ENCODE measurements around the gene ABCF3. TPM values are rescaled to one million over a fixed set of nuclear protein-coding genes. Genes with fewer than 3 reads are reported as not detected.
"Not testable (repeated sequence)": the region's sequence is repeated elsewhere in the genome, so short reads cannot be mapped to it uniquely, and the experiment has no call there.

Gene ABCF3
- total RNA-seq, 6 experiments from 2014 or later = 33.7 to 40.6 (median 38.5) TPM

DNA sequence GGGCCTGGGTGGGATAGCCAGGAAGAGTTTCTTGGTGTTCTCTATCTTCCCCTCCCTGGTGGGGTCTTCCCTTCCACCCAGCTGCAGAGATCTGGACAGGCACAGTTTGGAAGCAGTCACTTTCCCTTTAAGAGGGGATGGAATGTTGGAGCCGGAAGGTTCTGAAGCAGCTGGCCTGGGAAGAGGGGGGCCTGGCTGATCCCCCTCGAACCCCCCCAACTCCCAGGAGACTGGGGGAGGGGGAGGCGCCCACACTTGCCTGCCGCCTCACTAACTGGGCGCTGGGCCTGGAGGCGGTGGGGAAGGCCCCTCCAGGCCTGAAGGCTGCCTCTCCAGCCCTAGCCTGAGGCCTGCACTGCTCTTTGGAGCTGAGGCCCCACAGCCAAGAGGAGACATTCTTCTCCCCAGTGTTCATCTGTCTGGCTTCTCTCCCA lies 29.5 kb upstream of the ABCF3 start:
- intact Hi-C loops (cut with DNase I) = no loop called here
- peak overlapping the region; percentile 86 to 93 (median 93) for H3K4me3 ChIP-seq
- H3K9me3 ChIP-seq = no peaks in the 10 kb centered on the region
- TF ChIP-seq, protein P1, sequence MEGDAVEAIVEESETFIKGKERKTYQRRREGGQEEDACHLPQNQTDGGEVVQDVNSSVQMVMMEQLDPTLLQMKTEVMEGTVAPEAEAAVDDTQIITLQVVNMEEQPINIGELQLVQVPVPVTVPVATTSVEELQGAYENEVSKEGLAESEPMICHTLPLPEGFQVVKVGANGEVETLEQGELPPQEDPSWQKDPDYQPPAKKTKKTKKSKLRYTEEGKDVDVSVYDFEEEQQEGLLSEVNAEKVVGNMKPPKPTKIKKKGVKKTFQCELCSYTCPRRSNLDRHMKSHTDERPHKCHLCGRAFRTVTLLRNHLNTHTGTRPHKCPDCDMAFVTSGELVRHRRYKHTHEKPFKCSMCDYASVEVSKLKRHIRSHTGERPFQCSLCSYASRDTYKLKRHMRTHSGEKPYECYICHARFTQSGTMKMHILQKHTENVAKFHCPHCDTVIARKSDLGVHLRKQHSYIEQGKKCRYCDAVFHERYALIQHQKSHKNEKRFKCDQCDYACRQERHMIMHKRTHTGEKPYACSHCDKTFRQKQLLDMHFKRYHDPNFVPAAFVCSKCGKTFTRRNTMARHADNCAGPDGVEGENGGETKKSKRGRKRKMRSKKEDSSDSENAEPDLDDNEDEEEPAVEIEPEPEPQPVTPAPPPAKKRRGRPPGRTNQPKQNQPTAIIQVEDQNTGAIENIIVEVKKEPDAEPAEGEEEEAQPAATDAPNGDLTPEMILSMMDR (IDR thresholded peaks at IDR 0.05) = no peak
- no peak for TF ChIP-seq POLR2A (IDR thresholded peaks at IDR 0.05)
- ATAC-seq = peak; percentile 33 to 44 (median 40)
- peaks cover 0 to 28% (median 11%) of the 10 kb centered on the region in 4 donors for H3K4me1 ChIP-seq
- H3K36me3 ChIP-seq = no peaks in the 10 kb centered on the region
- H3K27ac ChIP-seq = peak overlapping the region; percentile 54 to 75 (median 62)
- no peaks in the 10 kb centered on the region for H3K27me3 ChIP-seq
- WGBS (ENCODE audit: insufficient coverage, low coverage, low lambda C conversion rate, missing lambda C conversion rate) = no CpG with 5 or more reads among the region's 6 CpGs
- peak in 1 of 3 donors; percentile 42 for DNase-seq

DNA sequence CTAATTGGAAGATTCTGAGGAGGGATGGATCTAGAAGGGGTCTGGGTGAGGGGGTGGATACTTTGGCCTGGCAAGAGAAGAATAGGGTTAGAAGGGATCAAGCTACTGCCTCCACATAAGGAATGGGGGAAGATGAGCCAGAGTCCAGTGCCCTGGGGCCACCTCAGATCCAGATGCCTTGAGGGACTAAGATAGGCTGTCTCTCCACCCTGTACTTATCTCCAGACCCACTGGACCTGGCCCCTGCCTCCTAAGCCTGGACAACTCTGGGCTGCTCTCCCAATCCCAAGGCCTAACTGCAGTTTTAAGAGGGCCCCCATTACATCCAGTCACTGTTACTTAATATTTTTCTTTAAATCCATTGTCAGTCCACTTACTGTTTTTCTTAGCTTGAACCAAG lies 28.8 kb upstream of the ABCF3 start:
- peaks cover 0 to 3% (median 0%) of the 10 kb centered on the region in 4 donors for H3K36me3 ChIP-seq
- TF ChIP-seq, protein P1 (IDR thresholded peaks at IDR 0.05) = no peak
- no peak for TF ChIP-seq POLR2A (IDR thresholded peaks at IDR 0.05)
- peak overlapping the region in 1 of 3 donors; percentile 54 for H3K27ac ChIP-seq
- H3K9me3 ChIP-seq = no peaks in the 10 kb centered on the region
- H3K4me3 ChIP-seq = peak overlapping the region; percentile 86 to 93 (median 93)
- H3K27me3 ChIP-seq = no peaks in the 10 kb centered on the region
- intact Hi-C loops (cut with DNase I) = no loop called here
- no peak for ATAC-seq
- peaks cover 0 to 28% (median 11%) of the 10 kb centered on the region in 4 donors for H3K4me1 ChIP-seq
- no peak for DNase-seq

DNA sequence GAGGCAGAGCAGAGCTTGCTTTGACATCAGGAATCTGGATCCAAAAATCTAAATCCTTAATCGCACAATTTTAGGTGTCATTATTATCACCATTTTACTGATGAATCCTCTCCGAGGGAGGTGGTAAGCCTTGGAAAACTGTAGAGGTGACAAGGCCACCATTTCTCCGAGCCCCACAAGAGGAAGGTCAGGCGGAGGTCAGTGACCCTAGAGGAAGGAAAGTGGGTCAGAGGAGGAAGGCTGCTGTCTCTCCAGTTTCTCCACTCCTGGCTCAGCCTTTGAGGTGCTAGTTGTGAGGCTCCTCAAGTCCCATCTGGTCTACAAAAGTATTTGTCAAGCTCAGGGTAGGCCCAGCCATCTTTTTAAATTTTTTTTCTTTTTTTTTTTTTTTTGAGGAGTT lies 27.6 kb upstream of the ABCF3 start:
- intact Hi-C loops (cut with DNase I) = no loop called here
- no peak overlapping the region for H3K4me3 ChIP-seq
- H3K4me1 ChIP-seq = peaks cover 0 to 28% (median 11%) of the 10 kb centered on the region in 4 donors
- TF ChIP-seq, protein P1 (IDR thresholded peaks at IDR 0.05) = no peak
- no peak for TF ChIP-seq POLR2A (IDR thresholded peaks at IDR 0.05)
- peaks cover 0 to 4% (median 0%) of the 10 kb centered on the region in 4 donors for H3K36me3 ChIP-seq
- DNase-seq (no peak), ATAC-seq (no peak)
- H3K9me3 ChIP-seq = no peaks in the 10 kb centered on the region
- no peak overlapping the region for H3K27ac ChIP-seq
- WGBS (ENCODE audit: insufficient coverage, low coverage, low lambda C conversion rate, missing lambda C conversion rate) = 53% methylated on average over 4 of the region's 4 CpGs
- H3K27me3 ChIP-seq = no peaks in the 10 kb centered on the region

DNA sequence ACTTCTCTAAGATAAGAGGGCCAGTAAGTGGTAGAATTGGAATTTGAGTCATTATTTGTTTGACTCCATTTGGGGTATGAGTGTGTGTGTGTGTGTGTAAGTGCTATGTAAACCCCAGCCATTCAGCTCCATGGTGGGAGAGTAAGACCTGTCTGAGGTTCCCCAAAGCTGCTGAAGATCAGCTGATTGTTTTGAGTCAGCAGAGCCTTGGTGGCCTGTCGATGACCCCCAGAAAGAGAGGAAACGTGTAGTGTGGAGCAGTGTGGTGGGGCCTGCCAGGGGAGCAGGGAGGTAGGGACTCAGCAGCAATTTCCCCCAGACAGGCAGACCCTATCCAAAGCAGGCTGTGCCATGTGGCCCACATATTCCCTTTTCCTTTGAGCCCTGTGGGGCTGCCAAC lies 25.5 kb upstream of the ABCF3 start:
- intact Hi-C loops (cut with DNase I) = loop anchor here in 1 of 2 donors (10.0 kb wide), 1 partner anchor 144 kb away; no protein-coding TSS in a partner anchor
- TF ChIP-seq, protein P1 (IDR thresholded peaks at IDR 0.05) = no peak
- no peak for TF ChIP-seq POLR2A (IDR thresholded peaks at IDR 0.05)
- H3K9me3 ChIP-seq = no peaks in the 10 kb centered on the region
- 67% methylated on average over 1 of the region's 2 CpGs for WGBS (ENCODE audit: insufficient coverage, low coverage, low lambda C conversion rate, missing lambda C conversion rate)
- no peak overlapping the region for H3K27ac ChIP-seq
- no peaks in the 10 kb centered on the region for H3K27me3 ChIP-seq
- H3K4me1 ChIP-seq = peaks cover 0 to 24% (median 11%) of the 10 kb centered on the region in 4 donors
- peak in 3 of 4 donors; percentile 17 to 35 (median 34) for ATAC-seq
- H3K4me3 ChIP-seq = no peak overlapping the region
- peaks cover under 1 to 19% (median 5%) of the 10 kb centered on the region in 4 donors for H3K36me3 ChIP-seq
- no peak for DNase-seq

DNA sequence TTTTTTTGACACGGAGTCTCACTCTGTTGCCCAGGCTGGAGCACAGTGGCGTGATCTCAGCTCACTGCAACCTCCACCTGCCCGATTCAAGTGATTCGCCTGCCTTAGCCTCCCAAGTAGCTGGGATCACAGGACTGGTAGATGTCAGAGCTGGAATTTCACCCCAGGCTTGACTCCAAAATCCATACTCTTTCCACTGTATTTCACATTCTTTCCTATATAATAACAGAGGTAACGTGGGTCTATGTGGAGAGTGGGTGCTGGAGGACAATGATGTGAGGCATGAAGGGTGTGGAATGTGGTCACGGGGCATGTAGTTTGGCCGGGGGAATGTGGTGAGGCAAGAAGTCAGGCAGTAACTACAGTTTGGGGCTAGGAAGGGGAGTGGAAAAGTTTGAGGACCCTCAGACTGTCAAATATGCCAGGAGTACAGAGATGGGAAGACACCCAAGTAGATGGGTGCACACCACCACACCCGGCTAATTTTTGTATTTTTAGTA lies 23.4 kb upstream of the ABCF3 start:
- intact Hi-C loops (cut with DNase I) = loop anchor here in 1 of 2 donors (10.0 kb wide), 1 partner anchor 142 kb away; no protein-coding TSS in a partner anchor
- WGBS (ENCODE audit: insufficient coverage, low coverage, low lambda C conversion rate, missing lambda C conversion rate) = 71% methylated on average over 7 of the region's 8 CpGs
- not testable (repeated sequence) for H3K9me3 ChIP-seq, H3K4me3 ChIP-seq, DNase-seq, H3K27ac ChIP-seq, H3K27me3 ChIP-seq, ATAC-seq
- Histone ChIP-seq H3K36me3 (peaks cover 7 to 39% (median 11%) of the 10 kb centered on the region in 4 donors), H3K4me1 (peaks cover 0 to 16% (median 5%) of the 10 kb centered on the region in 4 donors)

Measured in right lobe of liver (tissue), 6 donors.